ENCODE measurements around the gene CLIC4.

CLIC4 gene

GRCh38 chr1:24825174-24825573 is 79.9 kb downstream of the CLIC4 start:
- DNase-seq = no peak

- no peak for DNase-seq
These were observed 81.3 kb downstream of the CLIC4 start for GRCh38 chr1:24826510-24826909.

GRCh38 chr1:24827379-24828135 is 82.3 kb downstream of the CLIC4 start:
- no peak for DNase-seq

GRCh38 chr1:24828183-24828886 is 83.1 kb downstream of the CLIC4 start:
- DNase-seq = no peak

- no peak for DNase-seq
These were observed 83.6 kb downstream of the CLIC4 start for GRCh38 chr1:24828887-24829192.

GRCh38 chr1:24830680-24831272 is 85.5 kb downstream of the CLIC4 start:
- no peak for DNase-seq

GRCh38 chr1:24841593-24841992 is 96.3 kb downstream of the CLIC4 start:
- DNase-seq = no peak

GRCh38 chr1:24846671-24847070 is 101.4 kb downstream of the CLIC4 start:
- DNase-seq = no peak

GRCh38 chr1:24847995-24848881 is 103.0 kb downstream of the CLIC4 start:
- DNase-seq = peak; percentile 85

- no peak for DNase-seq
These were observed 104.5 kb downstream of the CLIC4 start for GRCh38 chr1:24849672-24850295.

GRCh38 chr1:24850328-24850920 is 105.2 kb downstream of the CLIC4 start:
- no peak for DNase-seq

- DNase-seq = no peak
These were observed 108.4 kb downstream of the CLIC4 start for GRCh38 chr1:24853649-24854048.

GRCh38 chr1:24855474-24855873 is 110.2 kb downstream of the CLIC4 start:
- DNase-seq = no peak

- no peak for DNase-seq
These were observed 111.7 kb downstream of the CLIC4 start for GRCh38 chr1:24856787-24857506.

- no peak for DNase-seq
These were observed 112.4 kb downstream of the CLIC4 start for GRCh38 chr1:24857507-24858133.

GRCh38 chr1:24858277-24858676 is 113.0 kb downstream of the CLIC4 start:
- no peak for DNase-seq

GRCh38 chr1:24859063-24860010 is 114.1 kb downstream of the CLIC4 start:
- DNase-seq = no peak

GRCh38 chr1:24860841-24861240 is 115.6 kb downstream of the CLIC4 start:
- no peak for DNase-seq

- no peak for DNase-seq
These were observed 116.8 kb downstream of the CLIC4 start for GRCh38 chr1:24861821-24862727.

Data from T-helper 9 cell (primary cell).